ENCODE data around the gene CTF1. TPM values are rescaled to one million over a fixed set of nuclear protein-coding genes. Genes with fewer than 3 reads are reported as not detected.

The CTF1 gene, protein sequence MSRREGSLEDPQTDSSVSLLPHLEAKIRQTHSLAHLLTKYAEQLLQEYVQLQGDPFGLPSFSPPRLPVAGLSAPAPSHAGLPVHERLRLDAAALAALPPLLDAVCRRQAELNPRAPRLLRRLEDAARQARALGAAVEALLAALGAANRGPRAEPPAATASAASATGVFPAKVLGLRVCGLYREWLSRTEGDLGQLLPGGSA
- total RNA-seq (2022) = 3.6 and 4.1 TPM in 2 replicates
- Bru-seq, nascent RNA = percentile 37 among the genes with signal in this experiment
- BruChase-seq, experiment 1, labeled RNA remaining after a 6-hour chase = percentile 44 among the genes with signal in this experiment
- percentile 41 among the genes with signal in this experiment for BruChase-seq, experiment 2, labeled RNA remaining after a 2-hour chase
- long read RNA-seq, transcript CTF1-201 (3 exons, 1,664 nt) = major isoform, 5 of 11 reads
- long read RNA-seq, partial matches to known transcripts = 0 of 11 reads
- long read RNA-seq, other reads (novel, unspliced or antisense) = 5 of 11 reads

DNA sequence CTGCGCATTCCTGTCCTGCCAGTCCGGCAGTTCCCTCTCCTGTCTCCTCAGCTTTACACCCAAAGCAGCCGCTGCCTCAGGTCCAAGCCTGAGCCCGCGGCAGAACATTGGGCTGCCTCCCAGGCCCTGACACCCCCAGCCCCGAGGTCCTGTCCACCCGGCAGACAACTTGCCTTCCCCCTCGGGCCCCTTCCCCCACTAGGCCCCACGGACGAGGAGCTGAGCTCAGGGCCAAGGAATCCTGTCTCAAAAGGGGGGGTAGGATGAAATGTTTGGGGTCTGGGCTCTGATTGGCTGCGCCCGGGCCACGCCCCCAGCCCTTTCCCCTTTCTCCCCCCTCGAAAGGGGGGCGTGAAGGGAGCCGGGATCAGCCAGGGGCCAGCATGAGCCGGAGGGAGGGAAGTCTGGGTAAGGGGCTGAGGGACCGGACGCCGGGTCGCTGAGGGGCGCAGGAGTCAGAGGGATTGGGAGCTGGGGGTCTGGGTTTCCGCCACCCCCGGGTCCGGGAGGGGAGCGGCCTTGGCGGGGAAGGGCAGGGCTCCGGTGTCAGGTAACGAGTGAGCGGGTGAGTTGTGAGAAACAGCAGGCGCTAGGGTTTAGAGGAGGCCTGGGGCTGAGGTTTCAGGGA lies at the start of gene CTF1:
Gene CTF1 (plus strand): TSS at position 354 of the 628 bp plus-strand sequence. CDS start 30 bp downstream, at position 384.
- ChIA-PET POLR2A (interaction anchor here (0.5 to 3.6 kb wide), 15 partner anchors 21 to 372 kb away, joined by 3 to 24 read pairs (median 5); no protein-coding TSS in a partner anchor), CTCF (interaction anchor here (0.6 to 1.9 kb wide), 9 partner anchors 10 to 204 kb away, joined by 3 to 6 read pairs (median 4); no protein-coding TSS in a partner anchor)
- Mint-ChIP-seq H3K27me3 (ENCODE audit: insufficient read depth, unreplicated experiment) (no peaks in the 10 kb centered on the region), H3K4me1 (ENCODE audit: insufficient read depth, unreplicated experiment) (peaks cover 31% of the 10 kb centered on the region), H3K36me3 (ENCODE audit: insufficient read depth, unreplicated experiment) (no peaks in the 10 kb centered on the region), H3K27ac (ENCODE audit: low read depth, unreplicated experiment) (peak within 1 kb of the TSS; percentile 96), H3K9me3 (ENCODE audit: unreplicated experiment) (no peaks in the 10 kb centered on the region), H3K4me3 (ENCODE audit: unreplicated experiment) (peak within 1 kb of the TSS; percentile 75)
- TF ChIP-seq, protein P1, sequence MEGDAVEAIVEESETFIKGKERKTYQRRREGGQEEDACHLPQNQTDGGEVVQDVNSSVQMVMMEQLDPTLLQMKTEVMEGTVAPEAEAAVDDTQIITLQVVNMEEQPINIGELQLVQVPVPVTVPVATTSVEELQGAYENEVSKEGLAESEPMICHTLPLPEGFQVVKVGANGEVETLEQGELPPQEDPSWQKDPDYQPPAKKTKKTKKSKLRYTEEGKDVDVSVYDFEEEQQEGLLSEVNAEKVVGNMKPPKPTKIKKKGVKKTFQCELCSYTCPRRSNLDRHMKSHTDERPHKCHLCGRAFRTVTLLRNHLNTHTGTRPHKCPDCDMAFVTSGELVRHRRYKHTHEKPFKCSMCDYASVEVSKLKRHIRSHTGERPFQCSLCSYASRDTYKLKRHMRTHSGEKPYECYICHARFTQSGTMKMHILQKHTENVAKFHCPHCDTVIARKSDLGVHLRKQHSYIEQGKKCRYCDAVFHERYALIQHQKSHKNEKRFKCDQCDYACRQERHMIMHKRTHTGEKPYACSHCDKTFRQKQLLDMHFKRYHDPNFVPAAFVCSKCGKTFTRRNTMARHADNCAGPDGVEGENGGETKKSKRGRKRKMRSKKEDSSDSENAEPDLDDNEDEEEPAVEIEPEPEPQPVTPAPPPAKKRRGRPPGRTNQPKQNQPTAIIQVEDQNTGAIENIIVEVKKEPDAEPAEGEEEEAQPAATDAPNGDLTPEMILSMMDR (IDR thresholded peaks at IDR 0.05; ENCODE audit: unreplicated experiment) = no peak
- peak; percentile 54 for DNase-seq (ENCODE audit: unreplicated experiment)
- no TSS peak for BruUV-seq (replicated peaks)
- intact Hi-C loops (cut with micrococcal nuclease) = loop anchor here (5.0 kb wide), 1 partner anchor 199 kb away; the partner anchor contains the start of gene SRCAP

DNA sequence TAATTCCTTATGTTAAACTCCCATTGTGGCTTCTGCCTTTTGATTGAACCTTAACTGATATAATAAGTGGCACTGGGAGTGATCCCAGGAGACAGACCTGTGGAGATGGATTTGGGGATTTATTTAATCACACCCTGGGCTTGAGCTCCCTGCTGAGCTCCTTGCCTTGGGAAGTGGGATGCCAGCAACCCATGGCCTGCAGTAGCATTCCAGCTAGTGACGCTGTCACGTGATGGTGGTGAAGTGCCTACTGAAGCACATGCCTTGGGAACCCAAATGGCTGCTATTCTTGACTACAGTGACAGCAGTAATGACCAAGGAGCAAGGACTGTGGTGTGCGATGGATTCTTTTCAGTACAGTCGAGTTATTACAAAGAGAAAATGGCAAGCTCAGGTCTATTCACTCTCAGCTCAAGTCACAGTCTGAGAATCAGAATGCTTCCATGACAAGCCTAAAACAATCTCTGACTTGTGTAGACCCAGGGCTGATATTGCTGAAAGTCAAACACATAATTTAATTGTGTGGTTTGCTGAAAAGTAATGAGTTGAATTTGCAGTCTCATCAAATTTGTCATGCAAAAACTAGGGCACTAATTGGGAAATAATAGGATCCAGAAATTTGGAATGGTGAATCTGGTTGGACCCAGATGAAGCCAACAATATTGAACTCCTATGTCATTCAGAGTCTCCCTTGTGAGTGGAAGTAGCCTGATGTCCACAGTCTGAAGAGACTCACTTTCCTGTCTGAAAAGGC lies 49.6 kb upstream of the CTF1 start:
- H3K4me1 Mint-ChIP-seq (ENCODE audit: insufficient read depth, unreplicated experiment) = no peaks in the 10 kb centered on the region
- TF ChIP-seq, protein P1 (IDR thresholded peaks at IDR 0.05; ENCODE audit: unreplicated experiment) = no peak
- no peak for DNase-seq (ENCODE audit: unreplicated experiment)
- H3K9me3 Mint-ChIP-seq (ENCODE audit: unreplicated experiment) = no peaks in the 10 kb centered on the region
- no peaks in the 10 kb centered on the region for H3K27me3 Mint-ChIP-seq (ENCODE audit: insufficient read depth, unreplicated experiment)
- H3K27ac Mint-ChIP-seq (ENCODE audit: low read depth, unreplicated experiment) = no peak overlapping the region
- POLR2A ChIA-PET = interaction anchor here (0.6 to 1.5 kb wide), 6 partner anchors 28 to 904 kb away, joined by 3 to 4 read pairs (median 3); partner anchors contain the start of gene CTF1
- BruUV-seq (replicated peaks) = no TSS peak
- no peak overlapping the region for H3K4me3 Mint-ChIP-seq (ENCODE audit: unreplicated experiment)
- no peaks in the 10 kb centered on the region for H3K36me3 Mint-ChIP-seq (ENCODE audit: insufficient read depth, unreplicated experiment)
- CTCF ChIA-PET = interaction anchor here (1.6 to 4.2 kb wide), 5 partner anchors 7 to 95 kb away, joined by 11 to 67 read pairs (median 31); no protein-coding TSS in a partner anchor
- intact Hi-C loops (cut with micrococcal nuclease) = no loop called here

DNA sequence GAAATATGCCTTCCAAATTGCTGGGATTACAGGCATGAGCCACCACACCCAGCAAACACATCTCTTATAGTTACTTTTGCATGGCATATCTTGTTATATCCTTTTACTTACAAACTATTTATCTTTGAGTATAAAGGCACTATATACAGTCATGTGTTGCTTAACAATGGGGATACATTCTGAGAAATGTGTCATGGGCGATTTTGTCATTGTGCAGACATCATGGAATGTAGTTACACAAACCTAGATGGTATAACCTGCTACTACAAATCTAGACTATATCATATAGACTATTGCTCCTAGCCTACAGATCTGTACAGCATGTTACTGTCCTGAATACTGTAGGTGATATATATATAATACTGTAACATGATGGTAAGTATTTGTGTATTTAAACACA lies 46.2 kb upstream of the CTF1 start:
- Mint-ChIP-seq H3K9me3 (ENCODE audit: unreplicated experiment) (no peaks in the 10 kb centered on the region), H3K4me3 (ENCODE audit: unreplicated experiment) (no peak overlapping the region), H3K27me3 (ENCODE audit: insufficient read depth, unreplicated experiment) (no peaks in the 10 kb centered on the region), H3K27ac (ENCODE audit: low read depth, unreplicated experiment) (no peak overlapping the region), H3K36me3 (ENCODE audit: insufficient read depth, unreplicated experiment) (peaks cover 6% of the 10 kb centered on the region), H3K4me1 (ENCODE audit: insufficient read depth, unreplicated experiment) (peaks cover 8% of the 10 kb centered on the region)
- POLR2A ChIA-PET = no interaction called here
- TF ChIP-seq, protein P1 (IDR thresholded peaks at IDR 0.05; ENCODE audit: unreplicated experiment) = no peak
- intact Hi-C loops (cut with micrococcal nuclease) = no loop called here
- BruUV-seq (replicated peaks) = no TSS peak
- no peak for DNase-seq (ENCODE audit: unreplicated experiment)
- CTCF ChIA-PET = interaction anchor here (0.9 to 1.4 kb wide), 3 partner anchors 51 to 93 kb away, joined by 3 to 5 read pairs (median 3); no protein-coding TSS in a partner anchor
